Lung (tissue), 12 donors: ENCODE data around the gene PMPCA. TPM values are rescaled to one million over a fixed set of nuclear protein-coding genes. Genes with fewer than 3 reads are reported as not detected.

Experiments used
- ATAC-seq: fragments of 200-7000 bp; cut with Tn5 transposase; one replicate; pipeline ENCODE4 v1.9.1; 2020; ENCODE audit warnings: moderate number of reproducible peaks; ENCODE audit not compliant: insufficient read depth, low FRiP score
- DNase-seq, 3 donors: peaks; one replicate each; pipeline ENCODE4 v3.0.0-alpha.2; 2013 to 2017
- H3K27ac ChIP-seq, 2 donors: one replicate each; pipeline ENCODE4 v1.5.1; 2013; ENCODE audit warnings: mild to moderate bottlenecking in 2 of 2, moderate library complexity in 2 of 2, control low read depth in 1 of 2, inconsistent platforms in 1 of 2, low read depth in 1 of 2, low read length in 1 of 2
- H3K27me3 ChIP-seq, 3 donors: one replicate each; pipeline ENCODE4 v1.5.1; 2013; ENCODE audit warnings: low read length in 2 of 3; ENCODE audit not compliant: control insufficient read depth in 3 of 3, insufficient read depth in 3 of 3
- H3K36me3 ChIP-seq, 4 donors: one replicate each; pipeline ENCODE4 v1.5.1; 2013; ENCODE audit warnings: low read length in 4 of 4, mild to moderate bottlenecking in 1 of 4, moderate library complexity in 1 of 4; ENCODE audit not compliant: control insufficient read depth in 4 of 4, insufficient read depth in 4 of 4
- H3K4me1 ChIP-seq, 5 donors: one replicate each; pipeline ENCODE4 v1.5.1; 2013; ENCODE audit warnings: low read length in 5 of 5, mild to moderate bottlenecking in 2 of 5, moderate library complexity in 1 of 5; ENCODE audit not compliant: control insufficient read depth in 5 of 5, insufficient read depth in 5 of 5
- H3K4me3 ChIP-seq: one replicate; pipeline ENCODE4 v1.5.1; 2013; ENCODE audit warnings: mild to moderate bottlenecking, control low read depth, moderate library complexity
- H3K9ac ChIP-seq, 2 donors: one replicate each; pipeline ENCODE4 v1.5.1; 2013; ENCODE audit warnings: low read length in 2 of 2, control low read depth in 1 of 2; ENCODE audit not compliant: insufficient read depth in 1 of 2
- H3K9me3 ChIP-seq, 4 donors: one replicate each; pipeline ENCODE4 v1.5.1; 2013; ENCODE audit warnings: low read length in 3 of 4, mild to moderate bottlenecking in 1 of 4, moderate library complexity in 1 of 4; ENCODE audit not compliant: control insufficient read depth in 4 of 4, insufficient read depth in 3 of 4
- CTCF ChIP-seq: IDR thresholded peaks from 2 replicates; pipeline ENCODE4 v1.5.1; 2012; ENCODE audit warnings: mild to moderate bottlenecking; ENCODE audit errors: control extremely low read depth, extremely low read depth
- WGBS, 2 donors: extraction: QIAGEN DNeasy Blood & Tissue Kit; methylation state at CpG; one replicate each; pipeline ENCODE4 v1.1.7; 2013; 5-methylcytosine and 5-hydroxymethylcytosine counted together
- polyA plus RNA-seq, 2 donors: library from polyadenylated mRNA; stranded (reverse); fragments of 200-250 nt; gene quantifications; one replicate each; pipeline ENCODE4 v1.2.1, GENCODE V29; 2013
- total RNA-seq, 2 donors: library from RNA; depleted of rRNA in 1 of 2; stranded (reverse); fragments of >200 nt in 1 of 2; gene quantifications; one replicate each; pipeline ENCODE4 v1.2.1, GENCODE V29; 2014 to 2021
- donor health status: control.
- donor health status: control.
- donor health status: Bipolar disorder and iron deficiency.
- donor health status: healthy.
- donor health status: DM: yes; HTN: yes; CAD: no.

The PMPCA gene
- total and polyA plus RNA-seq, 4 donors, result 26.5 to 46.7 (median 40.5) TPM

- no peak for TF ChIP-seq CTCF
- DNase-seq (no peak), ATAC-seq (no peak)
- Histone ChIP-seq H3K4me3 (no peak overlapping the region), H3K27ac (no peak overlapping the region), H3K4me1 (peaks cover 0 to 1% (median under 1%) of the 10 kb centered on the region in 5 donors), H3K9me3 (no peaks in the 10 kb centered on the region), H3K36me3 (peaks cover 0 to 41% (median 4%) of the 10 kb centered on the region in 4 donors), H3K27me3 (no peaks in the 10 kb centered on the region), H3K9ac (no peak overlapping the region)
- WGBS, 2 donors, result 94 to 95% methylated on average over 32 to 36 of the region's 36 CpGs
These were observed 21.4 kb downstream of the PMPCA start for GRCh38 chr9:136431782-136432350.

DNA sequence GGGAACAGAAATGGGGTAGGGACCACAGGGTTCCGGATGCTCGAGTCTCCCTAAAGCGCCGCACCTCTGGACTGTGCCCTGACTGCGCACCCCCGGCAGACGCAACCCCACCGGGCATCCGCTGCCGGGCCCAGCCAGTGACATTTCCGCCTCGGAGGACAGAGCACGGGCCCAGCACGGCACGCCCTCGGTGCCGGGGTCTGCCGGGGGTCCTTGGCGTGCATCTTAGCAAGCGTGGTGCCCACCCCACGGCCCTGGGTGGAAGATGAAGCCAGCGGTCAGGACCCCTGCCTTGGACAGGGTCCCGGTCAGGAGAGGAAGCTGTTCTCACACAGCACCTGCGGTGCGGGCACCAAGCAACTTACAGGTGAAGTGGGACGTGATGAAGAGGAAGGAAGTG, 22.1 kb downstream of the PMPCA start:
- TF ChIP-seq CTCF, result no peak
- Histone ChIP-seq H3K4me1 (peaks cover 2 to 8% (median 7%) of the 10 kb centered on the region in 5 donors), H3K9ac (no peak overlapping the region), H3K4me3 (no peak overlapping the region), H3K27ac (no peak overlapping the region), H3K36me3 (peaks cover 0 to 41% (median 8%) of the 10 kb centered on the region in 4 donors), H3K9me3 (no peaks in the 10 kb centered on the region), H3K27me3 (no peaks in the 10 kb centered on the region)
- ATAC-seq (no peak), DNase-seq (no peak)
- WGBS, 2 donors, result 90 to 95% methylated on average over 26 of the region's 26 CpGs

DNA sequence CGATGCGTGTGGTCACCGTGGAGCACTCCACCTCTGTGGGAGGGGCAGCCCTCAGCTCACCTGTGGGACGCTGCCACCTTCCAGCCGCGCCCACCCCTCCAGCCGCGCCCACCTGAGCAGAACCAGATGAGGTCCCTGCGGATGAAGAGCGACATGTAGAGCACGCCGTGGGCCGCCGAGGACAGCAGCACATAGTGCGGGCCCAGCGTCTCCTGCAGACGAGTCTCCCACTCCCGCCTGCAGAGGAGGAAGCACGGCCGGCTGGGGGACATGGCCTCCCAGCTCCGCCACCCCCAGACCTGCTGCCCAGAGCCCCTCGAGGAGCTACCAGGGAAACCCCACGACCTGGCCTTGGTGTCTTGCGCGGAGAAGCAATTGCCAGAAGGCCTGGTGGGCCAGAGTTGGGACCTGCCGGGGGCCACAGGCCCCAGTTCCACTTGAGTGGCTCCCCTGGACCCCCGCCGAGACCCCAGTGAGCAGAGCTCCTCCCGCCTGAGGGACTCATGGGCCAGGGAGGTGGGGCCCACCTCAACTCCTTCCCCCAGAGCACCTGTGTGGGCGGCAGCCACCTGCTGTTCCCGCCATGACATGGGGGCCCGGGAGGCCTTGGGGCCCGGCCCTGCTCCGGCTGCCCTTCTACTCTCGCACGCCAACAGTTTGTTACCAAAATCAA, 22.7 kb downstream of the PMPCA start:
- TF ChIP-seq CTCF, result no peak
- Histone ChIP-seq H3K27me3 (no peaks in the 10 kb centered on the region), H3K9me3 (no peaks in the 10 kb centered on the region), H3K4me3 (no peak overlapping the region), H3K36me3 (peaks cover 0 to 41% (median 10%) of the 10 kb centered on the region in 4 donors), H3K9ac (no peak overlapping the region), H3K4me1 (peaks cover 4 to 13% (median 11%) of the 10 kb centered on the region in 5 donors), H3K27ac (no peak overlapping the region)
- DNase-seq (no peak), ATAC-seq (no peak)
- WGBS, 2 donors, result 91 to 95% methylated on average over 31 to 36 of the region's 36 CpGs
